Prostate gland (tissue), 2 donors: Measurements from ENCODE around the gene NAALADL2. TPM values are rescaled to one million over a fixed set of nuclear protein-coding genes. Genes with fewer than 3 reads are reported as not detected.
"Not testable (repeated sequence)": the region's sequence is repeated elsewhere in the genome, so short reads cannot be mapped to it uniquely, and the experiment has no call there.

Experiments used
- DNase-seq: peaks from one replicate; pipeline ENCODE4 v3.0.0-alpha.2; 2019; ENCODE audit warnings: low spot score
- H3K27ac ChIP-seq, 2 donors: fragments of 200-600 bp; sonication (generic); 2 replicates each; pipeline ENCODE4 v1.5.1; 2017 to 2019
- H3K27me3 ChIP-seq: fragments of 200-600 bp; sonication (generic); replicated peaks from 2 replicates; pipeline ENCODE4 v1.5.1; 2019; ENCODE audit not compliant: insufficient read depth
- H3K36me3 ChIP-seq, 2 donors: fragments of 200-600 bp; sonication (generic); 1 replicate in 1 of 2; 2 replicates in 1 of 2; pipeline versions ENCODE4 v1.5.1 to v1.8.1; 2017 to 2019
- H3K4me1 ChIP-seq: fragments of 200-600 bp; sonication (generic); replicated peaks from 2 replicates; pipeline ENCODE4 v1.5.1; 2019
- H3K4me3 ChIP-seq, 2 donors: fragments of 200-600 bp; sonication (generic); 2 replicates each; pipeline ENCODE4 v1.5.1; 2017 to 2019
- H3K9me3 ChIP-seq: fragments of 200-600 bp; sonication (generic); 2 replicates; pipeline ENCODE4 v1.5.1; 2017
- CTCF ChIP-seq, 4 experiments: fragments of 200-600 bp in 2 of 4; fragments of 450-650 bp in 2 of 4; sonication (generic) in 2 of 4; IDR thresholded peaks; 1 replicate in 3 of 4; 2 replicates in 1 of 4; pipeline ENCODE4 v1.5.1; 2016 to 2019; ENCODE audit warnings: antibody characterized with exemption in 4 of 4, mild to moderate bottlenecking in 2 of 4, moderate library complexity in 2 of 4
- POLR2A ChIP-seq: fragments of 450-650 bp; IDR thresholded peaks from one replicate; pipeline ENCODE4 v1.6.1; 2016; ENCODE audit warnings: antibody characterized with exemption, mild to moderate bottlenecking
- POLR2AphosphoS5 ChIP-seq: sonication (generic); formaldehyde crosslinking; IDR thresholded peaks from one replicate; pipeline ENCODE4 v1.6.1; 2017; ENCODE audit warnings: antibody characterized with exemption
- WGBS: methylation state at CpG from one replicate; pipeline ENCODE4 v1.1.5; 2018; 5-methylcytosine and 5-hydroxymethylcytosine counted together
- intact Hi-C: fragments of 100-400 bp; cut with DNase I; formaldehyde crosslinking; loops from one replicate; pipeline ENCODE4 v1.14.2; 2022
- total RNA-seq, 2 donors: library from RNA; depleted of rRNA; stranded (reverse); fragments of >200 nt; gene quantifications; one replicate each; pipeline ENCODE4 v1.1.0, GENCODE V29; 2016

Gene NAALADL2
- total RNA-seq, 2 donors from 2014 or later, result 12.2 to 20.2 TPM

GRCh38 chr3:175357758-175358157 lies 498.6 kb downstream of the NAALADL2 start:
- H3K9me3 ChIP-seq, result no peaks in the 10 kb centered on the region
- H3K36me3 ChIP-seq, result no peaks in the 10 kb centered on the region
- H3K4me1 ChIP-seq, result no peaks in the 10 kb centered on the region
- H3K4me3 ChIP-seq, result no peak overlapping the region
- 95% methylated on average over 1 of the region's 1 CpG for WGBS
- no peaks in the 10 kb centered on the region for H3K27me3 ChIP-seq
- TF ChIP-seq CTCF (IDR thresholded peaks at IDR 0.05) (no peak), POLR2AphosphoS5 (no peak), POLR2A (no peak)
- no peak for DNase-seq
- H3K27ac ChIP-seq, result no peak overlapping the region
- intact Hi-C loops, result no loop called here

GRCh38 chr3:175358935-175359334 lies 499.8 kb downstream of the NAALADL2 start:
- TF ChIP-seq CTCF (IDR thresholded peaks at IDR 0.05) (no peak), POLR2A (no peak), POLR2AphosphoS5 (no peak)

GRCh38 chr3:175370426-175370825 lies 511.3 kb downstream of the NAALADL2 start:
- H3K4me3 ChIP-seq, H3K9me3 ChIP-seq, H3K27ac ChIP-seq, H3K36me3 ChIP-seq, H3K27me3 ChIP-seq, H3K4me1 ChIP-seq, DNase-seq, intact Hi-C loops: not testable (repeated sequence)
- WGBS, result 33% methylated on average over 3 of the region's 3 CpGs

More at GRCh38 chr3:175358935-175359334, 499.8 kb downstream of the NAALADL2 start:
- no peaks in the 10 kb centered on the region for H3K27me3 ChIP-seq
- H3K4me3 ChIP-seq, result no peak overlapping the region
- DNase-seq, result no peak
- intact Hi-C loops, result no loop called here
- no peaks in the 10 kb centered on the region for H3K9me3 ChIP-seq
- H3K36me3 ChIP-seq, result no peaks in the 10 kb centered on the region
- H3K27ac ChIP-seq, result no peak overlapping the region
- no peaks in the 10 kb centered on the region for H3K4me1 ChIP-seq

GRCh38 chr3:175371187-175371586 lies 512.1 kb downstream of the NAALADL2 start:
- DNase-seq, H3K9me3 ChIP-seq, intact Hi-C loops, H3K4me3 ChIP-seq, H3K27me3 ChIP-seq, H3K27ac ChIP-seq, H3K36me3 ChIP-seq, H3K4me1 ChIP-seq: not testable (repeated sequence)
- 97% methylated on average over 18 of the region's 18 CpGs for WGBS

- WGBS, result 100% methylated on average over 1 of the region's 1 CpG
- intact Hi-C loops, result no loop called here
- DNase-seq, result no peak
- H3K4me3 ChIP-seq, result no peak overlapping the region
- no peaks in the 10 kb centered on the region for H3K27me3 ChIP-seq
- no peaks in the 10 kb centered on the region for H3K9me3 ChIP-seq
- H3K27ac ChIP-seq, result no peak overlapping the region
- no peaks in the 10 kb centered on the region for H3K36me3 ChIP-seq
- H3K4me1 ChIP-seq, result no peaks in the 10 kb centered on the region
- TF ChIP-seq CTCF (IDR thresholded peaks at IDR 0.05) (no peak), POLR2AphosphoS5 (no peak), POLR2A (no peak)
Observed at GRCh38 chr3:175374705-175375104, 515.6 kb downstream of the NAALADL2 start.

GRCh38 chr3:175378348-175378747 lies 519.2 kb downstream of the NAALADL2 start:
- WGBS, result 91% methylated on average over 2 of the region's 2 CpGs
- DNase-seq, result no peak
- H3K4me3 ChIP-seq, result no peak overlapping the region
- intact Hi-C loops, result no loop called here
- H3K27me3 ChIP-seq, result no peaks in the 10 kb centered on the region
- no peaks in the 10 kb centered on the region for H3K9me3 ChIP-seq
- H3K27ac ChIP-seq, result no peak overlapping the region
- H3K4me1 ChIP-seq, result no peaks in the 10 kb centered on the region
- no peak for TF ChIP-seq POLR2A
- TF ChIP-seq CTCF (IDR thresholded peaks at IDR 0.05), result no peak
- no peak for TF ChIP-seq POLR2AphosphoS5
- no peaks in the 10 kb centered on the region for H3K36me3 ChIP-seq
